ENCODE data around the gene HPS4. TPM values are rescaled to one million over a fixed set of nuclear protein-coding genes. Genes with fewer than 3 reads are reported as not detected.

The HPS4 gene
- total RNA-seq, 1 experiment from 2014 or later = 46.1 TPM

DNA sequence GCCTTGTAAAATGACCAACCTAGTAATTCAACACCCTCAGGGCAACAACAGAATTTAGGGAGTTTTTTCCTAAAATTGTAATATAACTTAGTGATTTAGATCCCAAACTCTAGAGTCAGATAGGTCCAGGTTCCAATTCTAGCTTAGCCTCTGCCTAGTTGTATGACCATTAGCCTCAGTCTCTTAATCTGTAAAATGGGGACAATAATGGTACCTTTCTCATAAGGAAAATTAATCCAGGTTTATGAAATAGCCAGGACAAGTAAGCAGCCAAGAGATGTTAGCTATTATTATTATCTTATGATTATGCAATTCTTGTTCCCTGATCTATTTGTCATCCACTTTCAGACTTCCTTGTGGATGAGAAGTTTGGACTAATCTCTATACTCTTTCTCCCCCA lies 24.6 kb upstream of the HPS4 start:
- H3K27ac ChIP-seq (ENCODE audit: low read length) = no peak overlapping the region
- peaks cover 46% of the 10 kb centered on the region for H3K36me3 ChIP-seq (ENCODE audit: insufficient read depth, low read length)
- no peak overlapping the region for H3K9ac ChIP-seq (ENCODE audit: low read length)
- no peaks in the 10 kb centered on the region for H3K27me3 ChIP-seq (ENCODE audit: low read length)
- no peaks in the 10 kb centered on the region for H3K9me2 ChIP-seq (replicated peaks; ENCODE audit: insufficient read depth, low read length)
- H4K20me1 ChIP-seq (ENCODE audit: insufficient read depth, low read depth, low read length) = peaks cover 10% of the 10 kb centered on the region; the same call in 1 of the 2 replicates
- no peak overlapping the region for H2AFZ ChIP-seq (ENCODE audit: low read length)
- peaks cover 34% of the 10 kb centered on the region for H3K79me2 ChIP-seq (ENCODE audit: low read length)
- H3K9me3 ChIP-seq (ENCODE audit: low read length) = no peaks in the 10 kb centered on the region
- peaks cover 19% of the 10 kb centered on the region for H3K4me1 ChIP-seq (ENCODE audit: low read length)
- no peak overlapping the region for H3K4me2 ChIP-seq (ENCODE audit: low read depth, low read length, poor library complexity, severe bottlenecking)
- DNase-seq = no peak
- no peak overlapping the region for H3K4me3 ChIP-seq (ENCODE audit: low read length)

DNA sequence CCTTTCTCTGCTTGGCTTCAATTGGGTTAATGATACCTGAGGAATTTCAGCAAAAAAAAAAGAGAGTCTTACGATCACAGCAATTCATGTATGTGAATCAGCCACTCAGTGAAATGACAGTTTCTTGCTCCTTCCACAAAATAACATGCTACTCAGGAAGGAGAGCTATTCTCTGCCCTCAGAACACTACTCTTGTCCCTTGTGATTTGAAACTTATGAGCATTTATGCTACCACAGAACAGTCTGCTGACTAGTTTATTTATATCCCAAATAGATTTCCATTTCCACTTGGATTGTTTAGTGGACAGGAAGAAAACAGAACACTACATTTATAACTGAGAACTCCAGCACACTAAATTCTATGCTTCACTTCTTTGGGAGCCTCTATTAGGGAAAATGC lies 20.2 kb upstream of the HPS4 start:
- H3K27ac ChIP-seq (ENCODE audit: low read length) = peak overlapping the region; percentile 61; the same call in 1 of the 2 replicates
- peaks cover 68% of the 10 kb centered on the region for H3K36me3 ChIP-seq (ENCODE audit: insufficient read depth, low read length)
- no peaks in the 10 kb centered on the region for H3K79me2 ChIP-seq (ENCODE audit: low read length)
- H2AFZ ChIP-seq (ENCODE audit: low read length) = no peak overlapping the region
- no peaks in the 10 kb centered on the region for H3K9me2 ChIP-seq (replicated peaks; ENCODE audit: insufficient read depth, low read length)
- no peak overlapping the region for H3K4me2 ChIP-seq (ENCODE audit: low read depth, low read length, poor library complexity, severe bottlenecking)
- no peak overlapping the region for H3K9ac ChIP-seq (ENCODE audit: low read length)
- no peaks in the 10 kb centered on the region for H4K20me1 ChIP-seq (ENCODE audit: insufficient read depth, low read depth, low read length)
- H3K9me3 ChIP-seq (ENCODE audit: low read length) = no peaks in the 10 kb centered on the region
- no peaks in the 10 kb centered on the region for H3K27me3 ChIP-seq (ENCODE audit: low read length)
- DNase-seq = no peak
- H3K4me1 ChIP-seq (ENCODE audit: low read length) = peaks cover 9% of the 10 kb centered on the region
- no peak overlapping the region for H3K4me3 ChIP-seq (ENCODE audit: low read length)

DNA sequence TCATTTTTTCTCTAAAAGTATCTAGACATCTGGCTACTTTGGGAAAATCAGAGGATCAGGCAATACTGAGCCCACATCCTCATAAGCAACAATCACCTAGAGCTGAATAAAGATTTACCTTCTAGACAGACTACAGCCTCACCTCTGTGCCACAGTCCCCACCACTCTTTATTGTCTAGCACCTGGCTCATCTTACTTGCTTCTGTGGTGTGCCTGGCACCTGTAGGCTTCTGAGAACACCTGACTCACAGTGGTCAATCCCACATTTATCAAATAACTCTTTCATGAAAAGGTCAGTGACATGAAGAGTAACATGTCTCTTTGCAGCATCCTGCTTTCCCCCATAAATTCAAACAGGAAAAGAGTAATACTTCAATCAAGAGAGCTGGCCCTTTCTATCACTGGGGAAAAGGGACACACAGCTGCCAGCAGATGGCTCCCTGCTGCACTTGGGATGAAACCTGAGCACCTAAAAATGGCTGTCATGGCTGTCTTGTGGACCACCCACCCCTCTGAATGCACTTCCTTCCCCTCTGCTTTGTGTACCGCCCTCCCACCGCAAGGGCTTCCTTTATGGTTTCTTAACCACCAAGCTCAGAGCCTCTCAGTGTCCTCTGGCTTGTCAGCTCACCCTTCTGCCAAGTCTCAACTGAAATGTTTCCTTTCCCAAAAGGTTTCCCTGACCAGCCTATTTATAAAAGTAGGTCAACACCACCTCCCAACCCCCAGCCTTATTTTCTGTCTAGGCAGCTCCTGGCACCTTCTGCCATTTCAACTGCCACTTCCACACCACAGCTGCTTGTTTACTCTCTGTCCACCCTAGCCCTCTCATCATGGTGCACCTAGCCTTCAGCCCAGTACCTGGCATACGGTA lies 19.3 kb upstream of the HPS4 start:
- Histone ChIP-seq H3K4me1 (ENCODE audit: low read length) (peaks cover 9% of the 10 kb centered on the region), H3K4me2 (ENCODE audit: low read depth, low read length, poor library complexity, severe bottlenecking) (no peak overlapping the region), H3K79me2 (ENCODE audit: low read length) (no peaks in the 10 kb centered on the region), H4K20me1 (ENCODE audit: insufficient read depth, low read depth, low read length) (no peaks in the 10 kb centered on the region), H3K9me3 (ENCODE audit: low read length) (no peaks in the 10 kb centered on the region), H3K27me3 (ENCODE audit: low read length) (no peaks in the 10 kb centered on the region), H3K9ac (ENCODE audit: low read length) (no peak overlapping the region), H3K27ac (ENCODE audit: low read length) (peak overlapping the region; percentile 61), H3K36me3 (ENCODE audit: insufficient read depth, low read length) (peaks cover 67% of the 10 kb centered on the region), H2AFZ (ENCODE audit: low read length) (no peak overlapping the region), H3K4me3 (ENCODE audit: low read length) (no peak overlapping the region), H3K9me2 (replicated peaks; ENCODE audit: insufficient read depth, low read length) (no peaks in the 10 kb centered on the region)
- peak; percentile 76 for DNase-seq

DNA sequence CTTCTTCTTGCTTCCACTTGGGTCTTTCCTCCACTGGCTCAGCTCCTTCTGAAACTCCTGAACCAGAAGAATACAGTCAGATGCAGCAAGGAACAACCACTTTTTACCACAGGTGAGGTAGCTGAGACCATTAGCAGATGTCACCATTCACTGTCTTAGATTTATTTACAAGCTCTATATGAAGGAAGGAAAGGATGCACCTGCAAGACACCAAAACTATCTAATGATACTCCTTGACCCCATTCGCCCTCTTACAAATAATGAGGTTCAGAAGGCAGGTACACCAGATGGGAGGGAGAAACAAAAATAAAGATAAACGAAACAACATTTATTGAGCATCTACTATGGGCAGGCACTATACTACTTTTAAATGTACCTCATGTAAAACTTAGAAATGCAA lies 18.4 kb upstream of the HPS4 start:
- Histone ChIP-seq H3K27ac (ENCODE audit: low read length) (no peak overlapping the region), H4K20me1 (ENCODE audit: insufficient read depth, low read depth, low read length) (no peaks in the 10 kb centered on the region), H2AFZ (ENCODE audit: low read length) (no peak overlapping the region), H3K27me3 (ENCODE audit: low read length) (no peaks in the 10 kb centered on the region), H3K9me2 (replicated peaks; ENCODE audit: insufficient read depth, low read length) (no peaks in the 10 kb centered on the region), H3K79me2 (ENCODE audit: low read length) (no peaks in the 10 kb centered on the region), H3K9ac (ENCODE audit: low read length) (no peak overlapping the region), H3K9me3 (ENCODE audit: low read length) (no peaks in the 10 kb centered on the region), H3K36me3 (ENCODE audit: insufficient read depth, low read length) (peaks cover 63% of the 10 kb centered on the region), H3K4me3 (ENCODE audit: low read length) (no peak overlapping the region), H3K4me2 (ENCODE audit: low read depth, low read length, poor library complexity, severe bottlenecking) (no peak overlapping the region), H3K4me1 (ENCODE audit: low read length) (peaks cover 9% of the 10 kb centered on the region)
- no peak for DNase-seq

DNA sequence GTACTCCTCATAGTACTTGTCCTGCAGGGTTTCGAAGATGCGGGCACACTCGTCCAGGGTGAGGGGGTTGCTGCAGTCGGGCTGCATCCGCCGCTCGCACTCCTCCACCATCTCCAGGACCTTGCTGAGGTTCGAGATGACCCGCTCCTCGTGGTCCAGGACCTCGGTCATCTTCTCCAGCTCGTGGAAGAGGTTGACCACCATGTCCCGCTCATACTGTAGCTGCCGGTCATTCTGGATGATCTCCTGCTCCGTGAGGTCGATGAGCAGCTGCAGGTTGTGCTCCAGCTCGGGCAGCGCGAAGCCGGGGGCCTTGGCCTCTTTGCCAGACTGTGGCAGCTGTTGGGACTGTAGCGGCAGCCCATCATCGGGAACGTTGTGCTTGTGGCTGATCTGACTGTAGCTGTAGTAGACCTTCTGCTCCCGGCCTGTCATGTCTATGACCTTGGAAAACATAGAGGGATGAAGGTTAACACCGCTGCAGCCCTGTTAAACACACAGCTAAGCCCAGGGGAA lies 15.7 kb upstream of the HPS4 start:
- Histone ChIP-seq H3K79me2 (ENCODE audit: low read length) (peaks cover 11% of the 10 kb centered on the region; the same call in 1 of the 2 replicates), H3K4me3 (ENCODE audit: low read length) (no peak overlapping the region), H3K27ac (ENCODE audit: low read length) (no peak overlapping the region), H4K20me1 (ENCODE audit: insufficient read depth, low read depth, low read length) (0 out of 2 replicates have a peak, but pooled peaks cover 1% of the 10 kb centered on the region), H3K9me2 (replicated peaks; ENCODE audit: insufficient read depth, low read length) (no peaks in the 10 kb centered on the region), H3K9me3 (ENCODE audit: low read length) (no peaks in the 10 kb centered on the region), H3K36me3 (ENCODE audit: insufficient read depth, low read length) (peaks cover 56% of the 10 kb centered on the region), H3K9ac (ENCODE audit: low read length) (no peak overlapping the region), H2AFZ (ENCODE audit: low read length) (no peak overlapping the region), H3K4me2 (ENCODE audit: low read depth, low read length, poor library complexity, severe bottlenecking) (no peak overlapping the region), H3K4me1 (ENCODE audit: low read length) (peaks cover 9% of the 10 kb centered on the region), H3K27me3 (ENCODE audit: low read length) (no peaks in the 10 kb centered on the region)
- no peak for DNase-seq

DNA sequence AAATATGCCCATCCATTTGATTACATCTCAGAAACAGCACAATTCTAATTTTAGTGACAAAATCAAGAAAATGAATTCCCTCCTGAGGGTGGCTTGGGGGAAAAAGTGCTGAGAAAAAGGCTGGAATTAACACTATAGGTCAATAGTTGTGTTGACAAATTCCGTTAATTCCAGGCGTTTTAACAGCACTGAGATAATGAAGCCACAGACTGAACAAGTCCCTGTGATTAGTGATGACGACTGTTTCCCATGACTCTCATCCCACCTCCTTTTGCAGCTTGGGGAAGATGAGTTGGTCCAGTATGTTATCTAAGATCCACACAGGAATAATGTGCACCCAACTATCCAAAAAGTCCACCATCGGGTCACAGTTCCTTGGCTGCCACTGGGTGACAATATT lies 12.9 kb upstream of the HPS4 start:
- H3K4me1 ChIP-seq (ENCODE audit: low read length) = no peaks in the 10 kb centered on the region
- H3K9me2 ChIP-seq (replicated peaks; ENCODE audit: insufficient read depth, low read length) = no peaks in the 10 kb centered on the region
- H2AFZ ChIP-seq (ENCODE audit: low read length) = no peak overlapping the region
- no peak overlapping the region for H3K9ac ChIP-seq (ENCODE audit: low read length)
- no peaks in the 10 kb centered on the region for H3K9me3 ChIP-seq (ENCODE audit: low read length)
- DNase-seq = no peak
- no peak overlapping the region for H3K4me2 ChIP-seq (ENCODE audit: low read depth, low read length, poor library complexity, severe bottlenecking)
- 0 out of 2 replicates have a peak, but pooled peaks cover 2% of the 10 kb centered on the region for H4K20me1 ChIP-seq (ENCODE audit: insufficient read depth, low read depth, low read length)
- no peak overlapping the region for H3K4me3 ChIP-seq (ENCODE audit: low read length)
- no peaks in the 10 kb centered on the region for H3K27me3 ChIP-seq (ENCODE audit: low read length)
- peaks cover 29% of the 10 kb centered on the region; the same call in 1 of the 2 replicates for H3K79me2 ChIP-seq (ENCODE audit: low read length)
- H3K27ac ChIP-seq (ENCODE audit: low read length) = no peak overlapping the region
- peaks cover 46% of the 10 kb centered on the region for H3K36me3 ChIP-seq (ENCODE audit: insufficient read depth, low read length)

DNA sequence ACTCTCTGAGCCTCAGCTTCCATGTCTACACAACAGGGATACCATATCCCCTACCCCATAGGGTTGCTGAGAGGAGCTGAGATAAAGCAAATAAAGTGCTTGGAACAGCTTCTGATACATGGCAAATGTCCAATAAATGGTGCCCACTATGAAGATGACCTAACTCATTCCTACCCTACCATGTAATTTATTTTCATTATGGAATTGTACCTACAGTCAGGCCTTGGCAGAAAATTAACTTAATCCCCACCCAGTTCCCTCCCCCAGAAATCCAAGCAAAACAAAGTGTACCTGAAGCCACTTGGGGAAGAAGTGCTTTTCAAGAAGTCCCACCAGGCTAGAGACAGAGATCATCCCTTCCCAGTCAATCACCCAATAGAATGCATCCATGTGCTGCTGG lies 10.9 kb upstream of the HPS4 start:
- Histone ChIP-seq H4K20me1 (ENCODE audit: insufficient read depth, low read depth, low read length) (0 out of 2 replicates have a peak, but pooled peaks cover 2% of the 10 kb centered on the region), H2AFZ (ENCODE audit: low read length) (no peak overlapping the region), H3K9ac (ENCODE audit: low read length) (no peak overlapping the region), H3K4me3 (ENCODE audit: low read length) (no peak overlapping the region), H3K4me1 (ENCODE audit: low read length) (no peaks in the 10 kb centered on the region), H3K4me2 (ENCODE audit: low read depth, low read length, poor library complexity, severe bottlenecking) (no peak overlapping the region), H3K27ac (ENCODE audit: low read length) (no peak overlapping the region), H3K36me3 (ENCODE audit: insufficient read depth, low read length) (peaks cover 55% of the 10 kb centered on the region), H3K27me3 (ENCODE audit: low read length) (no peaks in the 10 kb centered on the region), H3K79me2 (ENCODE audit: low read length) (peaks cover 32% of the 10 kb centered on the region; the same call in 1 of the 2 replicates), H3K9me3 (ENCODE audit: low read length) (no peaks in the 10 kb centered on the region), H3K9me2 (replicated peaks; ENCODE audit: insufficient read depth, low read length) (no peaks in the 10 kb centered on the region)
- DNase-seq = no peak

DNA sequence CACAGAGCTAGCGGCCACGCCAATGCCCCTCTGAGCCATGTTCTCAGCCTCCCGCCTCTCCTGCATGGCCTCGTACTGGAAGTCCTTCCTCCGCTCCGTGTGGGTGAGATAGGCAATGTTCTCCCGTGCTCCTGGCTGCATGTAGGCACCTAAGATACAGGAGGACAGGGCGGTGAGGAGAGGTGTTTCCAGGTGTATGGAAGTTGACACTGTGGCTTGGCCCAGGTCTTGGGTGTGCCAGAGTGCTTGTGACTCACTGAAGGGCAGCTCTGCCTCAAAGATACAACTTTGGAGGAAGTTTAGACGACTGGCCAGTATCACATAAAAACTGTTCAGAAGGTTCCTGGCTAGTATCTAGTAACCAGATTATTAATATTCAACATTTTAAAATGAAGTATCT lies 8.6 kb upstream of the HPS4 start:
- no peak overlapping the region for H3K4me2 ChIP-seq (ENCODE audit: low read depth, low read length, poor library complexity, severe bottlenecking)
- H2AFZ ChIP-seq (ENCODE audit: low read length) = no peak overlapping the region
- no peak overlapping the region for H3K4me3 ChIP-seq (ENCODE audit: low read length)
- peaks cover 18% of the 10 kb centered on the region for H3K4me1 ChIP-seq (ENCODE audit: low read length)
- no peak overlapping the region for H3K9ac ChIP-seq (ENCODE audit: low read length)
- no peaks in the 10 kb centered on the region for H3K9me3 ChIP-seq (ENCODE audit: low read length)
- 0 out of 2 replicates have a peak, but pooled peaks cover 2% of the 10 kb centered on the region for H4K20me1 ChIP-seq (ENCODE audit: insufficient read depth, low read depth, low read length)
- no peaks in the 10 kb centered on the region for H3K9me2 ChIP-seq (replicated peaks; ENCODE audit: insufficient read depth, low read length)
- H3K79me2 ChIP-seq (ENCODE audit: low read length) = peaks cover 37% of the 10 kb centered on the region; the same call in 1 of the 2 replicates
- peaks cover 54% of the 10 kb centered on the region for H3K36me3 ChIP-seq (ENCODE audit: insufficient read depth, low read length)
- no peak overlapping the region for H3K27ac ChIP-seq (ENCODE audit: low read length)
- no peak for DNase-seq
- no peaks in the 10 kb centered on the region for H3K27me3 ChIP-seq (ENCODE audit: low read length)

Data from Karpas-422 (cell line).